H9 (cell line): ENCODE results near the gene DEUP1. TPM values are rescaled to one million over a fixed set of nuclear protein-coding genes. Genes with fewer than 3 reads are reported as not detected.

Source experiments
- DNase-seq: peaks from one replicate; pipeline ENCODE4 v3.0.0-alpha.2; 2017
- H2AFZ ChIP-seq: one replicate; pipeline ENCODE4 v1.6.1; 2013; ENCODE audit warnings: mild to moderate bottlenecking, low read length, control low read depth, moderate library complexity
- H2AK5ac ChIP-seq: 2 replicates; pipeline ENCODE4 v1.6.1; 2013; ENCODE audit warnings: low read length, control low read depth, mixed read lengths; ENCODE audit not compliant: insufficient read length
- H2BK120ac ChIP-seq: one replicate; pipeline ENCODE4 v1.6.1; 2013; ENCODE audit warnings: low read depth, mild to moderate bottlenecking, low read length, control low read depth, inconsistent platforms; ENCODE audit not compliant: poor library complexity, severe bottlenecking
- H2BK12ac ChIP-seq: 2 replicates; pipeline ENCODE4 v1.6.1; 2013; ENCODE audit warnings: low read length, control low read depth, mixed read lengths, low read depth; ENCODE audit not compliant: insufficient read length
- H2BK15ac ChIP-seq: 2 replicates; pipeline ENCODE4 v1.6.1; 2013; ENCODE audit warnings: low read depth, low read length, control low read depth
- H2BK20ac ChIP-seq: one replicate; pipeline ENCODE4 v1.6.1; 2013; ENCODE audit warnings: low read depth, mild to moderate bottlenecking, low read length, control low read depth, inconsistent platforms; ENCODE audit not compliant: poor library complexity, severe bottlenecking
- H2BK5ac ChIP-seq: 2 replicates; pipeline ENCODE4 v1.6.1; 2013; ENCODE audit warnings: low read length, control low read depth, mixed read lengths; ENCODE audit not compliant: insufficient read length
- H3K14ac ChIP-seq: 2 replicates; pipeline ENCODE4 v1.6.1; 2013; ENCODE audit warnings: low read length, control low read depth; ENCODE audit not compliant: insufficient read depth
- H3K18ac ChIP-seq: 2 replicates; pipeline ENCODE4 v1.6.1; 2013; ENCODE audit warnings: low read depth, mild to moderate bottlenecking, mixed read lengths, low read length, control low read depth; ENCODE audit not compliant: insufficient read length
- H3K23ac ChIP-seq: 2 replicates; pipeline ENCODE4 v1.6.1; 2013; ENCODE audit warnings: low read length, control low read depth, mixed read lengths, low read depth; ENCODE audit not compliant: insufficient read length
- H3K23me2 ChIP-seq: 2 replicates; pipeline ENCODE4 v1.6.1; 2013; ENCODE audit warnings: low read depth, mild to moderate bottlenecking, mixed read lengths, low read length, control low read depth; ENCODE audit not compliant: insufficient read length, poor library complexity, severe bottlenecking
- H3K27ac ChIP-seq: 2 replicates; pipeline ENCODE4 v1.5.1; 2013; ENCODE audit warnings: low read length, control low read depth, mixed read lengths, low read depth; ENCODE audit not compliant: insufficient read length
- H3K27me3 ChIP-seq: 2 replicates; pipeline ENCODE4 v1.6.1; 2013; ENCODE audit warnings: low read length, control low read depth, inconsistent platforms; ENCODE audit not compliant: insufficient read depth
- H3K4ac ChIP-seq: 2 replicates; pipeline ENCODE4 v1.6.1; 2013; ENCODE audit warnings: low read depth, mild to moderate bottlenecking, control low read depth, inconsistent platforms, low read length, moderate library complexity
- H3K4me1 ChIP-seq: 2 replicates; pipeline ENCODE4 v1.6.1; 2013; ENCODE audit warnings: low read length, control low read depth, inconsistent platforms; ENCODE audit not compliant: insufficient read depth
- H3K4me2 ChIP-seq: 2 replicates; pipeline ENCODE4 v1.6.1; 2013; ENCODE audit warnings: low read length, control low read depth, mixed read lengths; ENCODE audit not compliant: insufficient read length, insufficient read depth
- H3K56ac ChIP-seq: 2 replicates; pipeline ENCODE4 v1.6.1; 2013; ENCODE audit warnings: low read depth, mild to moderate bottlenecking, mixed read lengths, low read length, control low read depth; ENCODE audit not compliant: insufficient read length
- H3K79me1 ChIP-seq: 2 replicates; pipeline ENCODE4 v1.6.1; 2013; ENCODE audit warnings: low read depth, mild to moderate bottlenecking, moderate library complexity, low read length, control low read depth, inconsistent platforms; ENCODE audit not compliant: insufficient read depth, poor library complexity, severe bottlenecking
- H3K79me2 ChIP-seq: 2 replicates; pipeline ENCODE4 v1.6.1; 2013; ENCODE audit warnings: low read length, control low read depth, inconsistent platforms; ENCODE audit not compliant: insufficient read depth
- H3K9ac ChIP-seq: 2 replicates; pipeline ENCODE4 v1.6.1; 2013; ENCODE audit warnings: low read length, control low read depth, mixed read lengths; ENCODE audit not compliant: insufficient read length; ENCODE audit errors: extremely low read depth
- H3K9me3 ChIP-seq: one replicate; pipeline ENCODE4 v1.6.1; 2013; ENCODE audit warnings: low read depth, low read length, inconsistent platforms; ENCODE audit not compliant: control insufficient read depth
- H3T11ph ChIP-seq: one replicate; pipeline ENCODE4 v1.6.1; 2013; ENCODE audit warnings: mild to moderate bottlenecking, low read length, control low read depth, inconsistent platforms
- H4K20me1 ChIP-seq: one replicate; pipeline ENCODE4 v1.6.1; 2013; ENCODE audit not compliant: control insufficient read depth, insufficient read length, insufficient read depth
- H4K5ac ChIP-seq: 2 replicates; pipeline ENCODE4 v1.6.1; 2013; ENCODE audit warnings: low read depth, mild to moderate bottlenecking, mixed read lengths, low read length, control low read depth; ENCODE audit not compliant: insufficient read length
- H4K8ac ChIP-seq: replicated peaks from 2 replicates; pipeline ENCODE4 v1.6.1; 2013; ENCODE audit warnings: low read length, control low read depth, mixed read lengths, low read depth; ENCODE audit not compliant: insufficient read length
- H4K91ac ChIP-seq: 2 replicates; pipeline ENCODE4 v1.6.1; 2013; ENCODE audit warnings: low read depth, mild to moderate bottlenecking, moderate library complexity, mixed read lengths, low read length, control low read depth; ENCODE audit not compliant: insufficient read length
- H3K27ac Mint-ChIP-seq, 3 experiments: 2 replicates in 2 of 3; 3 replicates in 1 of 3; pipeline ENCODE4 v1.8.0; 2020 to 2021; ENCODE audit warnings: mixed read lengths in 3 of 3, mild to moderate bottlenecking in 1 of 3, moderate library complexity in 1 of 3
- H3K27me3 Mint-ChIP-seq: 2 replicates; pipeline ENCODE4 v1.8.0; 2021; ENCODE audit warnings: low read depth, mild to moderate bottlenecking, moderate library complexity, mixed read lengths
- H3K36me3 Mint-ChIP-seq, 3 experiments: 2 replicates in 2 of 3; 3 replicates in 1 of 3; pipeline ENCODE4 v1.8.0; 2020 to 2021; ENCODE audit warnings: low read depth in 3 of 3, mixed read lengths in 3 of 3; ENCODE audit not compliant: insufficient read depth in 1 of 3
- H3K4me1 Mint-ChIP-seq, 2 experiments: 2 replicates each; pipeline ENCODE4 v1.8.0; 2020; ENCODE audit warnings: mixed read lengths in 2 of 2
- H3K4me3 Mint-ChIP-seq, 2 experiments: 2 replicates in 1 of 2; 3 replicates in 1 of 2; pipeline ENCODE4 v1.8.0; 2020 to 2021; ENCODE audit warnings: mild to moderate bottlenecking in 2 of 2, mixed read lengths in 2 of 2, moderate library complexity in 1 of 2
- H3K9me3 Mint-ChIP-seq, 2 experiments: 2 replicates in 1 of 2; 3 replicates in 1 of 2; pipeline ENCODE4 v1.8.0; 2020; ENCODE audit warnings: mild to moderate bottlenecking in 2 of 2, mixed read lengths in 2 of 2, moderate library complexity in 1 of 2
- CTCF ChIP-seq: fragments of 200-600 bp; sonication (generic); conservative IDR thresholded peaks from 3 replicates; pipeline ENCODE4 v1.8.0; 2021; ENCODE audit warnings: antibody characterized with exemption, mild to moderate bottlenecking
- WGBS: extraction: QIAGEN DNeasy Blood & Tissue Kit; methylation state at CpG from one replicate; pipeline ENCODE4 v1.1.7; 2013; ENCODE audit warnings: missing lambda C conversion rate, low lambda C conversion rate, mixed read lengths; ENCODE audit not compliant: insufficient read length; ENCODE audit errors: extremely low coverage; 5-methylcytosine and 5-hydroxymethylcytosine counted together
- total RNA-seq: library from RNA; stranded (reverse); gene quantifications from 2 replicates; pipeline ENCODE4 v1.2.1, GENCODE V29; 2021

DEUP1 gene
- total RNA-seq, 1 experiment from 2014 or later: 0.22 TPM

GRCh38 chr11:93410441-93410840 is 79.9 kb downstream of the DEUP1 start:
- H2BK20ac ChIP-seq: no peak overlapping the region
- DNase-seq: no peak
- no peak overlapping the region for H3K4ac ChIP-seq
- no peak overlapping the region for H4K8ac ChIP-seq
- no peak overlapping the region for H3K56ac ChIP-seq
- WGBS: no CpG with 5 or more reads among the region's 3 CpGs
- no peaks in the 10 kb centered on the region; the same call in 1 of the 2 replicates for H3K4me1 ChIP-seq
- H2AFZ ChIP-seq: no peak overlapping the region
- H3K4me1 Mint-ChIP-seq: peaks cover 19 to 20% of the 10 kb centered on the region in 2 experiments
- no peak overlapping the region for H4K91ac ChIP-seq
- H3K27me3 ChIP-seq: no peaks in the 10 kb centered on the region
- H3K23ac ChIP-seq: no peak overlapping the region
- no peaks in the 10 kb centered on the region for H3K79me2 ChIP-seq
- H3K9me3 ChIP-seq: no peaks in the 10 kb centered on the region
- H3K27me3 Mint-ChIP-seq: no peaks in the 10 kb centered on the region
- H2AK5ac ChIP-seq: no peak overlapping the region
- H4K5ac ChIP-seq: no peak overlapping the region
- no peak overlapping the region for H2BK120ac ChIP-seq
- TF ChIP-seq CTCF: no peak
- no peak overlapping the region for H3K18ac ChIP-seq
- H3K14ac ChIP-seq: no peak overlapping the region
- no peak overlapping the region for H2BK5ac ChIP-seq
- H2BK12ac ChIP-seq: no peak overlapping the region
- H3K4me3 Mint-ChIP-seq: no peak overlapping the region
- H3K4me2 ChIP-seq: no peak overlapping the region
- H2BK15ac ChIP-seq: no peak overlapping the region
- H3K23me2 ChIP-seq: no peaks in the 10 kb centered on the region
- H3T11ph ChIP-seq: no peak overlapping the region
- no peak overlapping the region; a peak in 1 of 7 replicates for H3K27ac Mint-ChIP-seq
- no peaks in the 10 kb centered on the region for H3K36me3 Mint-ChIP-seq
- H3K9ac ChIP-seq: no peak overlapping the region
- H3K9me3 Mint-ChIP-seq: no peaks in the 10 kb centered on the region
- H4K20me1 ChIP-seq: no peaks in the 10 kb centered on the region
- no peaks in the 10 kb centered on the region for H3K79me1 ChIP-seq
- H3K27ac ChIP-seq: no peak overlapping the region
